BJ (cell line): Measurements from ENCODE around the gene PEDS1. TPM values are rescaled to one million over a fixed set of nuclear protein-coding genes. Genes with fewer than 3 reads are reported as not detected.

Source experiments
- CTCF ChIA-PET: fragments of 350-600 bp; formaldehyde crosslinking; extraction: SDS; loops from one replicate; lab custom pipeline; 2021; ENCODE audit warnings: antibody characterized with exemption, inconsistent platforms; lab: Yijun Ruan, JAX
- POLR2A ChIA-PET: fragments of 300-600 bp; sonication (Branson Sonifier 250); formaldehyde crosslinking; extraction: SDS; loops from one replicate; lab custom pipeline; 2021; ENCODE audit warnings: antibody characterized with exemption; lab: Charles Lee
- DNase-seq: peaks from one replicate; pipeline ENCODE4 v3.0.0-alpha.2; 2011; ENCODE audit warnings: low read depth
- H3K27me3 ChIP-seq: 2 replicates; pipeline ENCODE4 v1.6.0; 2011; ENCODE audit warnings: low read length; ENCODE audit not compliant: control insufficient read depth, insufficient read depth
- H3K36me3 ChIP-seq: 2 replicates; pipeline ENCODE4 v1.5.1; 2011; ENCODE audit warnings: low read length; ENCODE audit not compliant: control insufficient read depth, insufficient read depth
- H3K4me3 ChIP-seq: 2 replicates; pipeline ENCODE4 v1.5.1; 2011; ENCODE audit warnings: low read depth, mild to moderate bottlenecking, control low read depth, low read length
- polyA plus RNA-seq: library from polyadenylated mRNA; depleted of rRNA; stranded (reverse); fragments of >200 nt; gene quantifications from 2 replicates; pipeline ENCODE4 v1.2.3, GENCODE V29; 2011
- TF ChIP-seq, protein P1 (sequence below): IDR thresholded peaks from 2 replicates; pipeline ENCODE4 v1.5.1; 2011; ENCODE audit warnings: low read depth, mild to moderate bottlenecking, control low read depth, inconsistent platforms, low read length, moderate library complexity; ENCODE audit not compliant: insufficient read depth

The PEDS1 gene
- polyA plus RNA-seq, 1 experiment = 52.3 TPM

DNA sequence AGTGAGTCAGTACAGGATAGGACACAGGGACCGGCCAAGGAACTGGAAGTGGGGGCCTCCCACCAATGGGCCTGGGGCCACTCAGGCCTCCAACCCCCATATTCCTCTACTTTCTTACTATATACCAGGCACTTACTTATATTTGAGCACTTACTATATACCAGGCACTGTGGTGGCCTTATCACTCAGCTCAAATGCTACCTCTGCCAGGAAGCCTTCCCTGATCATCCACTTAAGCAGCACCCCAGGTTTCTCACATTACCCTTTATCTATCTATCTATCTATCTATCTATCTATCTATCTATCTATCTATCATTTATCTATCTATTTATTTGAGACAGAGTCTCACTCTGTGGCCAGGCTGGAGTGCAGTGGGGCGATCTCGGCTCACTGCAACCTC lies 28.2 kb downstream of the PEDS1 start:
- POLR2A ChIA-PET = no interaction called here
- DNase-seq = no peak
- Histone ChIP-seq H3K4me3 (no peak overlapping the region), H3K36me3 (peaks cover 35% of the 10 kb centered on the region), H3K27me3 (no peaks in the 10 kb centered on the region)
- TF ChIP-seq, protein P1, sequence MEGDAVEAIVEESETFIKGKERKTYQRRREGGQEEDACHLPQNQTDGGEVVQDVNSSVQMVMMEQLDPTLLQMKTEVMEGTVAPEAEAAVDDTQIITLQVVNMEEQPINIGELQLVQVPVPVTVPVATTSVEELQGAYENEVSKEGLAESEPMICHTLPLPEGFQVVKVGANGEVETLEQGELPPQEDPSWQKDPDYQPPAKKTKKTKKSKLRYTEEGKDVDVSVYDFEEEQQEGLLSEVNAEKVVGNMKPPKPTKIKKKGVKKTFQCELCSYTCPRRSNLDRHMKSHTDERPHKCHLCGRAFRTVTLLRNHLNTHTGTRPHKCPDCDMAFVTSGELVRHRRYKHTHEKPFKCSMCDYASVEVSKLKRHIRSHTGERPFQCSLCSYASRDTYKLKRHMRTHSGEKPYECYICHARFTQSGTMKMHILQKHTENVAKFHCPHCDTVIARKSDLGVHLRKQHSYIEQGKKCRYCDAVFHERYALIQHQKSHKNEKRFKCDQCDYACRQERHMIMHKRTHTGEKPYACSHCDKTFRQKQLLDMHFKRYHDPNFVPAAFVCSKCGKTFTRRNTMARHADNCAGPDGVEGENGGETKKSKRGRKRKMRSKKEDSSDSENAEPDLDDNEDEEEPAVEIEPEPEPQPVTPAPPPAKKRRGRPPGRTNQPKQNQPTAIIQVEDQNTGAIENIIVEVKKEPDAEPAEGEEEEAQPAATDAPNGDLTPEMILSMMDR = no peak
- CTCF ChIA-PET = no interaction called here

DNA sequence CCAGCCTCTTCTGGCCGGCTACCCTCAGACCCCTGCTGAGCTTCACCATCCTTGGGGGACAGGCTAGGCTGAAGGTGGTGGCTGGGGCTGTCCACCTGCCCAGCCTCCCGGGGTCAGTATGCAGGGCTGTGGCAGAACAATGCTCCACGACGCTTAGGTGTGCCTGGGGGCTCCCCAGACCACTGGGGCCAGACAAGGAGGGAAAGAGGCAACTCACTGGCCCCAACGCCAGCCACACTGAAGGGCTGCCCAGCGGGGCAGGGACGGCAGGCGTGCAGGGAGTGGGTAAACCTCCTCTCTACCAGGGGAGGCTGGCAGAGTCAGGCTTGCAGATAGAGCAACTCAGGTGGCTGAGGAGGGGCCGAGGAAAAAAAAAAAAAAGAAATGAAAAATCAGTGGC lies 29.0 kb downstream of the PEDS1 start:
- no peak for DNase-seq
- H3K27me3 ChIP-seq = no peaks in the 10 kb centered on the region
- ChIA-PET CTCF (interaction anchor here (2.5 kb wide), 1 partner anchor 15 kb away, joined by 7 read pairs; no protein-coding TSS in a partner anchor), POLR2A (no interaction called here)
- TF ChIP-seq, protein P1 = no peak
- H3K4me3 ChIP-seq = no peak overlapping the region
- H3K36me3 ChIP-seq = peaks cover 34% of the 10 kb centered on the region

DNA sequence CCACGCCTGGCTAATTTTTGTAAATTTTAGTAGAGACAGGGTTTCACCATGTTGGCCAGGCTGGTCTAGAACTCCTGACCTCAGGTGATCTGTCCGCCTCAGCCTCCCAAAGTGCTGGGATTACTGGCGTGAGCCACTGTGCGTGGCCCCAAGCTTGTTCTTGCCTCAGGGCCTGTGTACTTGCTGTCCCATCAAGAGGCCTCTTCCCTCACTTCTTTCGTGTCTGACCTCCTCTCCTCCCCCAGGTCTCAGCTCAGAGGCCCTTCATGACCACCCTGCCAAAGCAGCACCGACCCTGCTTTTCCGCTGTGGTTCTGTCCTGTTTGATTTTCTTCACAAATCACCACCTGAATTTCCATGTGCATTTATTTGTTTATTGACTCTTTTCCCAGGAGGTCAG lies 30.1 kb downstream of the PEDS1 start:
- Histone ChIP-seq H3K27me3 (no peaks in the 10 kb centered on the region), H3K36me3 (peaks cover 25% of the 10 kb centered on the region), H3K4me3 (no peak overlapping the region)
- DNase-seq = no peak
- TF ChIP-seq, protein P1 = no peak
- ChIA-PET CTCF (interaction anchor here (1.8 to 9.1 kb wide), 3 partner anchors 16 to 56 kb away, joined by 7 to 169 read pairs (median 9); no protein-coding TSS in a partner anchor), POLR2A (no interaction called here)

DNA sequence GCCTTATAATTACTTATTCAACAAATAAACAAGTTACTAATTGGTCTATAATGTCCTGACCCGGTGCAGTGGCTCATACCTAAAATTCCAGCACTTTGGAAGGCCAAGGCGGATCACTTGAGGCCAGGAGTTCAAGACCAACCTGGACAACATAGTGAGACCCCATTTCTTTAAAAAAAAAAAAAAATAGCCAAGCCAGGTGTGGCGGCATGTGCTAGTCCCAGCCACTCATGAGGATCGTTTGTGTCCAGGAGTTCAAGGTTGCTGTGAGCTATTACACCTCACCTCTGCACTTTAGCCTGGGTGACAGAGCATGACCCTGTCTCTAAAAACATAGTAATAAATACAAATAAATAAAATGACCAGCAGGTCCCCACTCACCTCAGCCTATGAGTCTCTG lies 30.8 kb downstream of the PEDS1 start:
- POLR2A ChIA-PET = interaction anchor here (0.7 kb wide), 1 partner anchor 35 kb away, joined by 4 read pairs; no protein-coding TSS in a partner anchor
- H3K27me3 ChIP-seq = no peaks in the 10 kb centered on the region
- no peak overlapping the region for H3K4me3 ChIP-seq
- peaks cover 19% of the 10 kb centered on the region for H3K36me3 ChIP-seq
- CTCF ChIA-PET = interaction anchor here (1.1 to 9.1 kb wide), 4 partner anchors 16 to 56 kb away, joined by 7 to 169 read pairs (median 9); no protein-coding TSS in a partner anchor
- TF ChIP-seq, protein P1 = no peak
- DNase-seq = no peak

DNA sequence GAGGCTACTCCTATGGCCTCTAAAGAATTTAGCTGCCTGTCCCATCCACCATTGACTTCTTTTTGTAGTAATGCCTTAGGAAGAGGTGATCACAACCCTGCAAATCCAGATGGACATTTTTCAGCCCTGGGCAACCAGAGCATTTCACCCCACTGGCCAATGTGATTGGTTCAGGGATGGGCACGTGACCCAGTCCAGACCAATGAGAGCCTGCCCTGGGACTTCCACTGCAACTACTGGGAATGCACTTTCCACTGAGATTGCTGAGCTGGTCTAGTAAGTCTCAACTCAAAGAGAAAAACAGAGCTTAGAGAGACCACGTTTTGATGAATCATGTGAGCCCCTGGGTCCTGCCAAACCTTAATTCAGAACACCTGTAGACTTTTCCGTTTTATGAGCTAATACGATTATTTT lies 31.7 kb downstream of the PEDS1 start:
- Histone ChIP-seq H3K4me3 (no peak overlapping the region), H3K36me3 (peaks cover 14% of the 10 kb centered on the region), H3K27me3 (no peaks in the 10 kb centered on the region)
- ChIA-PET POLR2A (interaction anchor here (0.6 kb wide), 1 partner anchor 570 kb away, joined by 5 read pairs; no protein-coding TSS in a partner anchor), CTCF (interaction anchor here (0.7 to 9.1 kb wide), 9 partner anchors 17 to 57 kb away, joined by 3 to 169 read pairs (median 5); no protein-coding TSS in a partner anchor)
- peak; percentile 77 for DNase-seq
- TF ChIP-seq, protein P1 = no peak
